Brain pericyte (primary cell): ENCODE results near the gene SUMF2.
"Not testable (repeated sequence)": the region's sequence is repeated elsewhere in the genome, so short reads cannot be mapped to it uniquely, and the experiment has no call there.

ENCODE experiments used
- DNase-seq: peaks from one replicate; pipeline ENCODE4 v3.0.0-alpha.2; 2012; ENCODE audit warnings: low read depth, low spot score

Gene SUMF2

DNA sequence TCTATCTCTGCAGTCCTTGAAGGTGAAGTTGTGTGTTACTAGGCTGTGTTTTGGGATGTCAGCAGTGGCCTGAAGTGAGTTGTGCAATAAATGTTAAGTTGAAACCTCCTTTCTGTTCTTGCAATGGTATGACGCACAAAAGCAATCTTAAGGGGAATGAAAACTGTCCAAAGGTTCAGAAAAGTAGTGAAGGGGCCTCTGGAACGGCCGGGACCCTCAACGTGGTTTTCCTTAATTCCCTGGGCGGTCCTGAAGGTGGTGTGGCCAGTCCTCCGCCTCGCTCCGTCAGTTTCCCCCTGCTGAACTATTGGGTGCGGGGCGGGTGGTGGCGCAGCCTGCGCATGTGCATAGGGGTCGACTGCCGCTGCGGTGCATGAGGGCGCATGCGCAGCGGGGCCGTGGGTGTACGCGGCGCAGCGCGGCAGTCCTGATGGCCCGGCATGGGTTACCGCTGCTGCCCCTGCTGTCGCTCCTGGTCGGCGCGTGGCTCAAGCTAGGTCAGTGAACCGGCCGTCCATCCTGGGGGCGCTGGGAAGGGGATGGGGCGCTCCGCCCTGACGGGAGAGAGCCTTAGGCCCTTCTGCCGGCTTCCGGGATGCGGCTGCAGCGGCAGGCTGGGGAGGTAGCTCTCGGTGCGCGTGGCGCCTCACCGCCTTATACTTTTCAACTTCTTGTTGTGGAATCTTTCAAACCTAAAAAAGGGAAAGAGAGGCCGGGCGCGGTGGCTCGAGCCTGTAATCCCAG, at the start of gene SUMF2:
Gene SUMF2, plus strand, starts transcription at position 405 of the 744 bp plus-strand sequence. Its CDS starts 26 bp downstream, at position 431.
- peak; percentile 67 for DNase-seq

DNA sequence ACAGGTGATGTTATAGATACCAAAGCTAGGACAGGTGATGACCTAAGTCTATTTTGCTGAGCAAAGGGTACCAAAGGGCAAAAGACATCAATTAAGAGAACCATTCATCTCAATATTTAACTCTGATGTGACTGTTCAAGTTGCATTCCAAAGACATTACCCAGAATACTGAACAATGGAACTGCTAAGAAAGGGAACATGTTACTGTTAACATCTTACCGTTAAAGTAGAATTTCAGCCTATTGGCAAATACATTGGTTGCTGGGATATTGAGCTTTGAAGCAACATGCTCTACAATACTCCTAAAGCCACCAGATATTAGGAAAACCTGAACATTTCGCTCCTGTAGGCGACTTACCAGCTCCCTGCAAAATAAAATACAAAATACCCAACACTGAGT, 47.1 kb upstream of the SUMF2 start:
- not testable (repeated sequence) for DNase-seq

DNA sequence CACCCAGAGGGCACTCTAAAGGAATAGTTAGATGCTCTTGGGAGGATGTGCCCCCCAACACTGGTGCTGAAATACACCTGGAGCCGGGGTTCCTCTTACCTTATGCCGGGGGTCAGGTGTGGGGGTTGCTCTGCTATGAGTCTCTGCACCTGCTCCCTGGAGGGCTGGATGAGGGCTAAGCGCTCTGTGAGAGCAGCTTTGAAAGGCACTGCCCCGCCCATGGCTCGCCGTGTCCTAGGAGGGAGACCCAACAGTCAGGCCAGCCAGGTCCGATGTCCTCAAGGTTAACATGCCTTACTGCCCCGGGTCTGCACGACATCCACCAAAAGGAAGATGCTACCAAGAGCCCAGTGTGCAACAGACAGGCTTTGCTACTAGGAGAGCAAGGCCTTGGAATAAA, 44.6 kb upstream of the SUMF2 start:
- DNase-seq: no peak

DNA sequence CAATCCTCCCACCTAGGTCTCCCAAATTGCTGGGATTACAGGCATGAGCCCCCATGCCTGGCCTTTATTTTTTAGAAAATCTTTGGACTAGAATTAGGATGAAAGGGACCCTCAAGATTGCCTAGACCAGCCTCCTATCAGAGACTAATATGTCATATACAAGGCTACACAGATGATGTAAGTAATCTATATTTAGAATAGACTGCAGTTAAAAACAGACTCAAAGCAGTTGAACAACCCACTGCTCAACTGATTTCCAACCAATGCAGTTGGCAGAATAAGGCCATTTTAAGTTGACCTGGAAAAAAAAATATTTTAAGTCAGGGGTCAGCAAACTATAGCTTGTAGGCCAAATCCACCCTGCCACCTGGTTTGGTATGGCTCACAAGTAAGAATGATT, 40.6 kb upstream of the SUMF2 start:
- no peak for DNase-seq

DNA sequence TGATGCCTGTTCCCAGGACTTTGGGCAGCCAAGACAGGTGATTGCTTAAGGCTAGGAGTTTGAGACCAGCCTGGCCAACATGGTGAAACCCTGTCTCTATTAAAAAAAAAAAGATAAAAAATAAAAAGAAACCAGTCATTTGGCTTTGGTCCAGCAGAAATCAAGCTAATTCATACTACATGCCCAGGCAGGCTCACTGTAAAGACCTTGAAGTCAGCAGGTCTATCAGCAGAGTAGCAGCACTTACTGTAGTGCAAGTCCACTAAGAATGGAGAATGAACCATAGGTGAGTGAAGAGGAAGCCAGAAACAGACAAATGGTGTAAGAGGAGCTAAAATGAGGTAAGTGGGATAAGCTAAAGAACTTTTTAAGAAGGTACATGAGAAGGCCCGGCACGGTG, 37.5 kb upstream of the SUMF2 start:
- no peak for DNase-seq

DNA sequence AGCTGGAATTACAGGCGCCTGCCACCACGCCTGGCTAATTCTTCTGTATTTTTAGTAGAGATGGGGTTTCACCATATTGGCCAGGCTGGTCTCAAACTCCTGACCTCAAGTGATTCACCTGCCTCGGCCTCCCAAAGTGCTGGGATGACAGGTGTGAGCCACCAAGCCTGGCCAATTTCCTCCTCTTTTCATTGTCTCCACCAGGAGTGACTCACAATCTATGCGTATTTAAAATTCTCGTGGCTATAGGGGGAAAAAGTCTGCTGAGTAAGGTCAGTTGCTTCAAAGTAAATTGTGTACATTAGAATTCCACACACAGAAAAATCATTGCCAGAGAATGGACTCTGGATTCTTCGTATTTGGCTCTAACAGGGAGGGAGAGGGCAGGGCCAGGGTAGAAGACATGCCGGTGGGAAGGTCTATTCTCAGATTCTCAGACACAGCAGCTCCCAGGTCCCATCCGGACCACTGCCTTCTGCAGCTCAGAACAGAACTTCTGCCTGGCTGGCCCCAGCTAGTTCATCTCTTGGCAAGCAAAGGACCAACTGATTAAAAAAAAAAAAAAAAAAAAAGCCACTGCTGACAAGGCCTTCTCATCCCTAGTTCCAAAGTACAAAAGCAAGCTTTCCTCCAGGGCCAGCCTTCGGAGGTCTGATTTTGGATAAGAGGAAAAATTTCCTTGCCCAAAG, 35.0 kb upstream of the SUMF2 start:
- DNase-seq: no peak

DNA sequence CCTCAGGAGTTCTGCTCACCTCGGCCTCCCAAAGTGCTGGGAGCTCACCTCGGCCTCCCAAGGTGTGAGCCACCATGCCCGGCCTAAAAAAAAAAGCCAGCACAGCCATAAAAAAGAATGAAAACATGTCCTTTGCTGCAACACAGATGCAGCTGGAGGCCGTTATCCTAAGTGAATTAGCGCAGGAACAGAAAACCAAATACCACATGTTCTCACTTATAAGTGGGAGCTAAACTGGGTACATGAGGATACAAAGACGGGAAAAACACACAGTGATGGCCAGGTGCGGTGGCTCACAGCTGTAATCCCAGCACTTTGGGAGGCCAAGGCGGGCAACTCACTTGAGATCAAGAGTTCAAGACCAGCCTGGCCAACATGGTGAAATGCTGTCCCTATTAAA, 33.7 kb upstream of the SUMF2 start:
- DNase-seq: no peak

DNA sequence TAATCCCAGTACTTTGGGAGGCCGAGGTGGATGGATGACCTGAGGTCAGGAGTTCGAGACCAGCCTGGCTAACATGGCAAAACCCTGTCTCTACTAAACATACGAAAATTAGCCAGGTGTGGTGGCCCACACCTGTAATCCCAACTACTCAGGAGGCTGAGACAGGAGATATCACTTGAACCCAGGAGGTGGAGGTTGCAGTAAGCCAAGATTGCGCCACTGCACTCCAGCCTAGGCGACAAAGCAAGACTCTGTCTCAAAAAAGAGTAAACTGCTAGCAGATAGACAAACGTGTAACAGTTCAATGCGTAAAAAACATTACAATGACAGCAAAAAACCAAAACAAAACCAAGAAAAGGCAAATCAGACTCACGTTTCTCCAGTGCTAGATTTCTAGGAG, 32.5 kb upstream of the SUMF2 start:
- not testable (repeated sequence) for DNase-seq

DNA sequence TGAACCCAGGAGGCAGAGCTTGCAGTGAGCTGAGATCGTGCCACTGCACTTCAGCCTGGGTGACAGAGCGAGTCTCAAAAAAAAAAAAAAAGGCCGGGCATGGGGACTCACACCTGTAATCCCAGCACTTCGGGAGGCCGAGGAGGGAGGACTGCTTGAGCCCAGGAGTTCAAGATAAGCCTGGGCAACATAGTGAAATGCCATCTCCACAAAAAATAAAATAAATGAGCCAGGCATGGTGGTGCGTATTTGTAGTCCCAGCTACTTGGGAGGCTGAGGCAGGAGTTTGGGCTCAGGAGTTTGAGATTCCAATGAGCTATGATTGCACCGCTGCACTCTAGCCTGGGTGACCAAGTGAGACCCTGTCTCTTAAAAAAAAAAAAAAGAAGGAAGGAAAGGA, 31.5 kb upstream of the SUMF2 start:
- DNase-seq: not testable (repeated sequence)

DNA sequence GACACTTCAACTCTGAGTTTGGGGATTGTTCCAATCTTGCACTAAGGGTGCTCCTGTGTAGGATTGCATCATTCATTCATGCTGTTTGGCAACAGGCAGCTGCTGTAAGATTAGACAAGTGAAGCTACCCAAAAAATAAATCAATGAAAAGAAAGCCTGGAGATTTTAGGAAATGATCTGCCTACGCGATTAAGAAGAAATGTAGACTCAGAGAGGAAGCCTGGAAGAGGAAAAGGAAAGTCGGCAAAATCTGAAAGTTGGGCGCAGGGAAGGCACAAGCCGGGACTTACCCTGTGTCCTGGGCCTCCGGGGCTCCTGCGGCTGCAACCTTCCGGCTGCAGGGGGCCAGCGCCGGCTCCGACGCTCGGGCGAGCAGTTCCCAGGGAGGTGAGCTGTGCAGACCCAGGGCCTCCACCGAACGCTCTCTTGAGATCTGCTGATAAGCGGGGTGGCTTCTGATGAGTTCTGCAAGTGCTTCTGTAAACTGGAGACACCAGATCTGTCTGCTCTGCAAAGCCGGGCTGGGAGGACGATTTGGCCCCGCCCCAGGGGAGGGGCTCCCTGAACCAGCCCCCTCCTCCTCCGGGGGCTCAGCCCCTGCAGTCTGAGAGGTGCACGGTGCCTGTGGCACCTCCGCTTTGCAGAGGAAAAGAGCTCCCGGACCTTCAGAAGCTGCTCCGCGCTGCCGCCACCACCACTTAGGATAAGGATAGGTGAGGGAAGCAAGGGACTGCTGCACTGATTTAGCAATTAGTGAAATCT, 30.2 kb upstream of the SUMF2 start:
- DNase-seq: peak; percentile 17

DNA sequence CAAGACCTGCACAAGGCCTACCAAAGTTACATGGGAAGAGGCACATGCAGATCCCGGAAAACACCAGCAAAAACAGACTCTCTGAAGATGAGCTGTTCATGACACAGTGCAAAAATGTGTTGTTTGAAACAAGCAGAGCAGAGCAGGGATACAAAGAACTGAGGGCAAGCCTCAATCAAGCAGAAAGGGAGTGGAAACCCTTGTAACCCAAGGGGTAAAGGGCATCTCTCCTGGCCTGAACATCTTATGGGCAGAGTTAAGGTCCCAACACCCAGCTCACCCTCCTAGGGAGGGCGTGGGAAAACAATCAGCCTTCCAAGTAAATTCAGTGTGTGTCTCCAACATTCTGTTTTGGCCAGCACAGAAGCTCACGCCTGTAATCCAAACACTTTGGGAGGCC, 23.4 kb upstream of the SUMF2 start:
- no peak for DNase-seq

DNA sequence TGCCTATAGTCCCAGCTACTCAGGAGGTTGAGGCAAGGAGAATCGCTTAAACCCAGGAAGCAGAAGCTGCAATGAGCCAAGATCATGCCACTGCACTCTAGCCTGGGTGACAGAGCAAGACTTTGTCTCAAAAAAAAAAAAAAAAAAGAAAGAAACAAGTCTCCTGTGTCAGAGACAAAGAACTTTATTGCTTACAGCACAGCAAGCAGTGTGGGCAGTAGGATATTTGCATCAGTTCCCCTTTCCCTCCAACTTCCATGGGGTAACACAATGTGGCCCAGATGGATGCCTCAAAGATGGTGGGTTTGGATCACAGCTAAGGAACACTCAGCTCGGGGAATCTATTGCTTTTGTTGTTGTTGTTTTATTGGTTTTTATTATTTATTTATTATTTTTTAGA, 18.3 kb upstream of the SUMF2 start:
- DNase-seq: not testable (repeated sequence)

DNA sequence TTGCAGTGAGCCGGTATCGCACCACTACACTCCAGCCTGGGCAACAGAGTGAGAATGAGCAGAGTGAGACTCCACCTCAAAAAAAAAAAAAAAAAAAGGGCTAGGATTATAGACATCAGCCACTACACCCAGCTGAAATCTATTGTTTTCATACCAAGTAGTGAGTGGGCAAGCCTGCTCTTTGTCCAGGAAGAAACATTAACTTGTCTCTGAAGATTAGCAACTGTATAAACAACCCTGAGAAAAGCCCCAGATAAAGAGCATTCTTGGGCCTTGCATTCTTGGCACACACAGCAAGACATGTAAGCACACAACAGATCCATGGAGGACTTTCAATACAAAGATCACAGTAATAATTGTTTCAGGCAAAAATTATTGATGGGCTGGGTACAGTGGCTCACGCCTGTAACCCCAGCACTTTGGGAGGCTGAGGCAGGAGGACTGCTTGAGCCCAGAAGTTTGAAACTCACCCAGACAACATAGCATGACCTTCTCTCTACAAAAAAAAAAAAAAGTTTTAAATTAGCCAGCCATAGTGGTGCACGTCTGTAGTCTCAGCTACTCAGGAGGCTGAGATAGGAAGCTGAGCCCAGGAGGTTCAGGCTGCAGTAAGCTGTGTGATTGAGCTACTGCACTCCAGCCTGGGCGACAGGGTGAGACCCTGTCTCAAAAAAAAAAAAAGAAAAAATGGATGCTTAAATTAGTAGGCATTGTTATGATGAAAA, 17.2 kb upstream of the SUMF2 start:
- DNase-seq: peak; percentile 34

DNA sequence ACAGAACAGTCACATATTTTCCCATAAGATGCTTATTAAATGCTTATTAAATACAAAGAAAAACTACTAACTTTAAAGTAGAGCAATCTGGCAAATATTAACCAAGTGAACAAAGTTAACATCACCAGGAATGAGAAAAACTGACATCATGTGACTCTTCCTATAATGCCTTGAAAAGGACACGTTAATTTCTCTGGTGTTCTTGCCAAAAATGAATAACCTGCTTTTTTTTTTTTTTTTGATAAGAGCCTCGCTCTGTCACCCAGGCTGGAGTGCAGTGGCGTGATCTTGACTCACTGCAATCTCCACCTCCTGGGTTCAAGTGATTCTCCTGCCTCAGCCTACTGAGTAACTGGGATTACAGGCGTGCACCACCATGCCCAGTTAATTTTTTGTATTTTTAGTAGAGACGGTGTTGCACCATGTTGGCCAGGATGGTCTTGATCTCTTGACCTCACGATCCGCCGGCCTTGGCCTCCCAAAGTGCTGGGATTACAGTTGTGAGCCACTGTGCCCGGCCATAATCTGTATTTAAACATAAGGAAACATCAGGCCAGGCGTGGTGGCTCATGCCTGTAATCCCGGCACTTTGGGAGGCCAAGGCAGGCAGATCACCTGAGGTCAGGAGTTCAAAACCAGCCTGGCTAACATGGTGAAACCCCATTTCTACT, 16.5 kb upstream of the SUMF2 start:
- DNase-seq: not testable (repeated sequence)

DNA sequence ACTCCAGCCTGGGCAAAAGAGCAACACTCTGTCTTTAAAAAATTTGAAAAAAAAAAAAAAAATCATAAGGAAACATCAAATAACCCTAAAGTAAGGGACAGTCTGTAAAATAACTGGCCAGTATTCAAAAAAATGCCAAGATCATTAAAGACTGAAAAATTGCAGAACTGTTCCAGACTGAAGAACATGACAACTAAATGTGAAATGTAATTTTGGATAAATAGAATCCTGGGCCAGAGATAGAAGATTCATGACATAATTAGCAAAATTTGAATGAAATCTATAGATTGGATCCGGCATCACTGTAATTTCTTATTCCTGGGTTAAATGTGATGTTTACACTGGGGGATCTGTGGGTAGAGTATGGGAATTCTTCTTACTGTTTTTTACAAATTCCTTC, 15.8 kb upstream of the SUMF2 start:
- DNase-seq: no peak

DNA sequence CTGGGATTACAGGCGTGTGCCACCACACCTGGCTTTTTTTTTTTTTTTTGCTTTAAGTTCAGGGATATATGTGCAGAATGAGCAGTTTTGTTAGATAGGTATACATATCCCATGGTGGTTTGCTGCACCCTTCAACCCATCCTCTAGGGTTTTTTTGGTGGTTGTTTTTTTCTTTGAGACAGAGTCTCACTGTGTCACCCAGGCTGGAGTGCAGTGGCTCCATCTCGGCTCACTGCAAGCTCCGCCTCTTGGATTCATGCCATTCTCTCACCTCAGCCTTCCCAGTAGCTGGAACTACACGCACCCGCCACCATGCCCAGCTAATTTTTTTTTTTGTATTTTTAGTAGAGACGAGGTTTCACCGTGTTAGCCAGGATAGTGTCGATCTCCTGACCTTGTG, 15.3 kb upstream of the SUMF2 start:
- DNase-seq: not testable (repeated sequence)

DNA sequence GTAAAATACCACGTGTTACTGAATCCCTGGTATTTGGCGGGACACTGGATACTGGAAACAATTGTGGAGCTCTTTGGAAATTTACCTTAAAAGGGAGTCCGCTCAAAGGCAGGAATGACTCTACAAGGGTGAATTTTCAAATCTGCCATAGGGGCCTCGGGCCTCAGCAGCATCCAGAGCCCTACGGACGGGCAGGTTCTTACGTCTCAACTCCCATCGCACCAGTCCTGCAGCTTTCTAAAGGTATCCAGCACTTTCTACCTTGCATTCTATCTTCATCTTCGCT, 13.1 kb upstream of the SUMF2 start:
- no peak for DNase-seq

DNA sequence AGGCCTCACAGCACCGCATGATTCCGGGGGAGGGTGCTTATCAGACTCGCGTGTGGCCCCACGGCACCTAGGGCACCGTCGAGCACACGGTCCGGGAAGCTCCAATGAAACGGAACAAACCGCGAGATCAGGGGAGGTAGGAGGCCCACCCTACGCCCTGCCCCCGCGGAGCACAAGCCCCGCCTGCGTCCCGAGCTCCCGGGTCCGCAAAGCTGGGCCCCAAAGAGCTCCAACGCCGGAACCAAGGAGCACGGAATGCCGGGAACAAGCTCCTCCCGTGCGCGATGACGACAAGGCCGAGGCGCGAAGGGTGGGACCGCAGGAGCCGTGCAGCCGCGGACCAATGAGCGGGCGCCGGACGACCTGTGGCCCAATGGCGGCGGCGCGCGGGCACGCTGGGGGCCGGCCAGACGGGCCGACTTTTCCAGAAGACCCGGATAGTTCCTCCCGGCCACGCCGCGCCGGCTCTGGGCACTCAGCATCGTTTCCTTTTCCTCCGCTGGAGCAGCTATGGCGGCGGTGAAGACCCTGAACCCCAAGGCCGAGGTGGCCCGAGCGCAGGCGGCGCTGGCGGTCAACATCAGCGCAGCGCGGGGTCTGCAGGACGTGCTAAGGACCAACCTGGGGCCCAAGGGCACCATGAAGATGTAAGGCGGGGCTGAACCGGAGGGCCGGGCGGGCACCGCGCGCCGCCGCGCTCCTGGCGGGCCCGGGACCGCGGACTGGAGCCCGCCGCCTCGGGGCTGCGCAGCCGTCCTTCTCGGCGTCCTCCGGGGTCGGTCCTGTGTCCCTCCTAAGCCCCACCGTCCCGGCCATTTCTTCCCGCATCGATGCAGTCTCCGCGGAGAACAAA, 12.5 kb upstream of the SUMF2 start, which contains the start of the genes CCT6A and PSPH:
Gene CCT6A, plus strand, starts transcription at position 427 of the 853 bp plus-strand sequence. Its CDS starts 84 bp downstream, at position 511.
Gene PSPH, minus strand, starts transcription at position 106 of the 853 bp plus-strand sequence. CDS start 30,232 bp downstream, outside the sequence.
- peak; percentile 96 for DNase-seq

DNA sequence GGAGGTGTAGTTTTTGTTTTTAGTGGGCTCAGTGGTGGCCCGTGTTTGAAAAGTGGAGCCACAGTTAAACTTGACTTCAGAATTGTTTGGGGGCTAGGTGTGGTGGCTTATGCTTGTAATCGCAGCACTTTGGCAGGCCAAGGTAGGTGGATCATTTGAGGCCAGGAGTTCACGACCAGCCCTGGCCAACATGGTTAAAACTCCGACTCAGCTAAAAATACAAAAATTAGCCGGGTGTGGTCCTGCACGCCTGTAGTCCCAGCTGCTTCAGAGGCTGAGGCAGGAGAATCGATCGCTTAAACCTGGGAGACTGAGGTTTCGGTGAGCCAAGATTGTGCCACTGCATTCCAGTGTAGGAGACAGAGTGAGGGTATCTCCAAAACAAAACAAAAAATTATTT, 10.7 kb upstream of the SUMF2 start:
- DNase-seq: no peak

DNA sequence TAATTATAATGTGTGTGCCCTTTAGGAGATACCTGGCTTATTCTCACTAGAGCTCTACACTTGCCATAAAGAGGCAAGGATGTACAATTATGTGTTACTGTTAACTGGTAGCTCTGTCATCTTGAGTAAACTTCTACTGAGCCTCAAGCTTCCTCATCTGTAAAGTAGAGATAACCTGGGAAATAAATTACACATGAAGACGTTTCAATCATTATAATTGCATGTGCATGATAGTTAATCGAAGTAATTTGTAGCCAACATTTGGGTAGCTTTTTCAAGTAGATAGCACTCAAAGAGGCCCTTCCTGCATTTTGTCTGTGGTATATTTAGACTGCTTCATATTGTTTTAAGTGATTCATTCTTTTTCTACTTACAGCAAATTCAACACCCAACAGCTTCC, 10.1 kb upstream of the SUMF2 start:
- DNase-seq: no peak
